ENCODE data around the gene SPTBN1. TPM values are rescaled to one million over a fixed set of nuclear protein-coding genes. Genes with fewer than 3 reads are reported as not detected.
A peak's percentile ranks its signal among the peaks of the same experiment; 100 is the strongest.

Gene SPTBN1
- total and polyA plus RNA-seq, 2 experiments from 2014 or later = 58.1 to 204 TPM

DNA sequence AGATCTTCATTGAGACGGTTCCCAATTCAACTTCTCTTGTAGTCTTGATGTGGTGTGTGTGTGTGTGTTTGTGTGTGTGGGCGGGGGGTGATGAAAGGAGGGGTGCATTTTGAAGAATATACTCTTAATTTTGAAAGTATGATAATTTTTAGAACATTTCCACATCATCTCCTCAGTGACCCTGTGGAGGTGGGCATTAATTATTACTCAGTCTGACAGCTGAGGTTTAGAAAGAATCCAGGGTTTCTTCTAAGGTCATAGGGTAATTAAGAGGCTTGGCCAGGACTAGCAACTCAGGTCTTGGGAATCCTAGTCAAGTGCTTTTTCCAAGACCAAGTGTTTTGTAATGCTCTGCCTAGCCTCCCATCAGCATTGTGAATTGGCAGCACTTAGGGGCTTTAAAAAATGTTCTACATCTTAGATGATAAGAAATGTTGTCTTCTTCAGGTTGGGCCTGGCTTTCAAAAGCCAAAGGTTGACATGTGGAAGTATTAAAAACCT, 100.5 kb downstream of the SPTBN1 start:
- ATAC-seq (no peak), DNase-seq (ENCODE audit: low spot score) (no peak)
- H3K36me3 ChIP-seq (ENCODE audit: insufficient read depth) = no peaks in the 10 kb centered on the region
- peak overlapping the region; percentile 70; the same call in 1 of the 2 replicates for H3K4me3 ChIP-seq
- no peaks in the 10 kb centered on the region; the same call in 1 of the 2 replicates for H3F3A ChIP-seq (replicated peaks; ENCODE audit: low read depth)
- no peak overlapping the region for H2AFZ ChIP-seq
- peaks cover 42% of the 10 kb centered on the region for H3K79me2 ChIP-seq (replicated peaks; ENCODE audit: insufficient read depth)
- Mint-ChIP-seq H3K9me3 (no peaks in the 10 kb centered on the region), H3K4me3 (peak overlapping the region; percentile 98), H3K27ac (peak overlapping the region; percentile 97; the same call in 1 of the 2 replicates), H3K27me3 (ENCODE audit: insufficient read depth, low read depth, poor library complexity) (no peaks in the 10 kb centered on the region), H3K4me1 (peaks cover 31% of the 10 kb centered on the region), H3K36me3 (ENCODE audit: low read depth) (peaks cover 3% of the 10 kb centered on the region; the same call in 1 of the 3 replicates)
- peak overlapping the region; percentile 99; the same call in 1 of the 2 replicates for H3K27ac ChIP-seq (ENCODE audit: low read depth)
- no peak for TF ChIP-seq EZH2 (IDR thresholded peaks at IDR 0.05; ENCODE audit: low read depth, unreplicated experiment)
- TF ChIP-seq, protein P1, sequence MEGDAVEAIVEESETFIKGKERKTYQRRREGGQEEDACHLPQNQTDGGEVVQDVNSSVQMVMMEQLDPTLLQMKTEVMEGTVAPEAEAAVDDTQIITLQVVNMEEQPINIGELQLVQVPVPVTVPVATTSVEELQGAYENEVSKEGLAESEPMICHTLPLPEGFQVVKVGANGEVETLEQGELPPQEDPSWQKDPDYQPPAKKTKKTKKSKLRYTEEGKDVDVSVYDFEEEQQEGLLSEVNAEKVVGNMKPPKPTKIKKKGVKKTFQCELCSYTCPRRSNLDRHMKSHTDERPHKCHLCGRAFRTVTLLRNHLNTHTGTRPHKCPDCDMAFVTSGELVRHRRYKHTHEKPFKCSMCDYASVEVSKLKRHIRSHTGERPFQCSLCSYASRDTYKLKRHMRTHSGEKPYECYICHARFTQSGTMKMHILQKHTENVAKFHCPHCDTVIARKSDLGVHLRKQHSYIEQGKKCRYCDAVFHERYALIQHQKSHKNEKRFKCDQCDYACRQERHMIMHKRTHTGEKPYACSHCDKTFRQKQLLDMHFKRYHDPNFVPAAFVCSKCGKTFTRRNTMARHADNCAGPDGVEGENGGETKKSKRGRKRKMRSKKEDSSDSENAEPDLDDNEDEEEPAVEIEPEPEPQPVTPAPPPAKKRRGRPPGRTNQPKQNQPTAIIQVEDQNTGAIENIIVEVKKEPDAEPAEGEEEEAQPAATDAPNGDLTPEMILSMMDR (conservative IDR thresholded peaks at IDR 0.05; ENCODE audit: low read depth in 2 of 2) = no peak
- peaks cover 7% of the 10 kb centered on the region for H4K20me1 ChIP-seq (replicated peaks; ENCODE audit: insufficient read depth)
- H3K4me1 ChIP-seq (ENCODE audit: insufficient read depth) = peaks cover 27% of the 10 kb centered on the region
- H3K4me2 ChIP-seq = peak overlapping the region; percentile 89
- H3K27me3 ChIP-seq (ENCODE audit: insufficient read depth) = no peaks in the 10 kb centered on the region
- no peaks in the 10 kb centered on the region for H3K9me2 ChIP-seq (ENCODE audit: insufficient read depth)

DNA sequence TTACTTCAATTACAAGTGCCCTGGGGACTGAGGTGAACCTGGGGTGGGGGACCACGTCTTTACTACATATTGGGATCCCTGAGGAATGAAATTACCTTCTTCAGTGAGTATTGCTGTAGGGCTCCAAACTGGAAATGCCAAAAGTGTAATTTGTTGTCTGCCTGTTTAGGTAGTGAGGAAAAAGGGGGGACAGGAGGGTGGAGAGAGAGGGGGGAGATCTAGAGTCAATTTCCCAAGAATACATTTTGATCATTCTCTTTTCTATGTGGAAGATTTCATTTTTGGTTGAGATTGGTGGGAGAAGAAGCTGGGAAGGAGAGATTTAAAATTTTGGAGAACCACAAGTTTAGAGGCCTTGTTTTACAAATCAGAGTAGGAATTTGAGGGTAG, 101.1 kb downstream of the SPTBN1 start:
- H3K9me3 Mint-ChIP-seq = no peaks in the 10 kb centered on the region
- H3K27me3 Mint-ChIP-seq (ENCODE audit: insufficient read depth, low read depth, poor library complexity) = no peaks in the 10 kb centered on the region
- H3F3A ChIP-seq (replicated peaks; ENCODE audit: low read depth) = no peaks in the 10 kb centered on the region; the same call in 1 of the 2 replicates
- no peak for ATAC-seq
- H3K79me2 ChIP-seq (replicated peaks; ENCODE audit: insufficient read depth) = peaks cover 47% of the 10 kb centered on the region
- H3K4me1 ChIP-seq (ENCODE audit: insufficient read depth) = peaks cover 27% of the 10 kb centered on the region
- H3K4me1 Mint-ChIP-seq = peaks cover 33% of the 10 kb centered on the region
- H3K4me3 Mint-ChIP-seq = peak overlapping the region; percentile 98
- peak overlapping the region; percentile 97 for H3K27ac Mint-ChIP-seq
- peak overlapping the region; percentile 89 for H3K4me2 ChIP-seq
- no peak overlapping the region for H2AFZ ChIP-seq
- no peaks in the 10 kb centered on the region for H3K9me2 ChIP-seq (ENCODE audit: insufficient read depth)
- H3K4me3 ChIP-seq = peak overlapping the region; percentile 70
- H3K27ac ChIP-seq (ENCODE audit: low read depth) = peak overlapping the region; percentile 99
- TF ChIP-seq ZNF331 (CRISPR knock-in tag; IDR thresholded peaks at IDR 0.05; ENCODE audit: low read depth) = no peak
- no peak for TF ChIP-seq JUNB (IDR thresholded peaks at IDR 0.05; ENCODE audit: unreplicated experiment)
- no peak for TF ChIP-seq EZH2phosphoT487 (IDR thresholded peaks at IDR 0.05; ENCODE audit: unreplicated experiment)
- no peak for TF ChIP-seq POLR2AphosphoS5 (IDR thresholded peaks at IDR 0.05; ENCODE audit: low read depth)
- TF ChIP-seq NANOG (IDR thresholded peaks at IDR 0.05; ENCODE audit: borderline replicate concordance) = no peak
- TF ChIP-seq STAT1 (IDR thresholded peaks at IDR 0.05; ENCODE audit: unreplicated experiment) = no peak
- peaks cover 7% of the 10 kb centered on the region for H4K20me1 ChIP-seq (replicated peaks; ENCODE audit: insufficient read depth)
- H3K27me3 ChIP-seq (ENCODE audit: insufficient read depth) = no peaks in the 10 kb centered on the region
- H3K36me3 Mint-ChIP-seq (ENCODE audit: low read depth) = peaks cover 3% of the 10 kb centered on the region; the same call in 1 of the 3 replicates
- no peak for DNase-seq (ENCODE audit: low spot score)
- H3K36me3 ChIP-seq (ENCODE audit: insufficient read depth) = no peaks in the 10 kb centered on the region

Measured in GM23338 (cell line).